ENCODE measurements around the gene F2R.

DNA sequence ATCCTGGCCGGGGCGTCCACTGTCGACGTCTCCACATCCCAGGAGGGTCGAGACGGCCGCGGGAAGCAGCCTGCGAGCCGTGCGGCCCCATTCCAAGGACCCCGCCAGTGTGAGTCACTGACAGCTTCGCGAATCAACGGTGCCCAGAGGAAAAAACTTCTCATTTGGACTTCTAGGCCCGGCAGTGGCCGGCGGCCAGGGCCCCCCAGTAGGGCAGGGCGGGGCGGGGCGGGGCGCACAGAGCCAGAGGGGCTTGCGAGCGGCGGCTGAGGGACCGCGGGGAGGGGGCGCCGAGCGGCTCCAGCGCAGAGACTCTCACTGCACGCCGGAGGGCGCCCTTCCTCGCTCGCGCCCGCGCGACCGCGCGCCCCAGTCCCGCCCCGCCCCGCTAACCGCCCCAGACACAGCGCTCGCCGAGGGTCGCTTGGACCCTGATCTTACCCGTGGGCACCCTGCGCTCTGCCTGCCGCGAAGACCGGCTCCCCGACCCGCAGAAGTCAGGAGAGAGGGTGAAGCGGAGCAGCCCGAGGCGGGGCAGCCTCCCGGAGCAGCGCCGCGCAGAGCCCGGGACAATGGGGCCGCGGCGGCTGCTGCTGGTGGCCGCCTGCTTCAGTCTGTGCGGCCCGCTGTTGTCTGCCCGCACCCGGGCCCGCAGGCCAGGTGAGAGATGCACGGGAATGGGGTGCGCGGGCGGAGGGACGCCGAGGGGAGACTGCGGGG is at the start of gene F2R:
- TF ChIP-seq SMARCC2 (IDR thresholded peaks at IDR 0.05) (no peak), SOX6 (IDR thresholded peaks at IDR 0.05) (no peak), SOX6 (CRISPR knock-in tag; IDR thresholded peaks at IDR 0.05) (no peak; the same call in 1 of the 2 replicates)
